Calu3 (cell line): ENCODE results near the gene CPXM1. TPM values are rescaled to one million over a fixed set of nuclear protein-coding genes. Genes with fewer than 3 reads are reported as not detected.

Experiments used
- BruUV-seq: library from RNA; stranded (reverse); fragments of 400-500 nt; replicated peaks from 2 replicates; lab custom pipeline; 2021; lab: Mats Ljungman, UMichigan
- CTCF ChIA-PET: fragments of 300-600 bp; sonication (Branson Sonifier 250); formaldehyde crosslinking; loops from one replicate; lab custom pipeline; 2022; ENCODE audit warnings: antibody characterized with exemption; lab: Charles Lee
- DNase-seq: peaks from one replicate; pipeline ENCODE4 v3.0.0; 2022
- H3K27ac Mint-ChIP-seq: one replicate; pipeline ENCODE4 v1.8.0; 2022; ENCODE audit warnings: mixed read lengths; ENCODE audit not compliant: unreplicated experiment
- H3K27me3 Mint-ChIP-seq: one replicate; pipeline ENCODE4 v1.8.0; 2022; ENCODE audit warnings: mixed read lengths; ENCODE audit not compliant: unreplicated experiment
- H3K36me3 Mint-ChIP-seq: one replicate; pipeline ENCODE4 v1.8.0; 2022; ENCODE audit warnings: mild to moderate bottlenecking, moderate library complexity, mixed read lengths; ENCODE audit not compliant: insufficient read depth, unreplicated experiment
- H3K4me1 Mint-ChIP-seq: one replicate; pipeline ENCODE4 v1.8.0; 2022; ENCODE audit warnings: mild to moderate bottlenecking, low read depth, mixed read lengths; ENCODE audit not compliant: unreplicated experiment
- H3K4me3 Mint-ChIP-seq: one replicate; pipeline ENCODE4 v1.8.0; 2022; ENCODE audit warnings: mild to moderate bottlenecking, low read depth, moderate library complexity, mixed read lengths; ENCODE audit not compliant: unreplicated experiment
- H3K9me3 Mint-ChIP-seq: one replicate; pipeline ENCODE4 v1.8.0; 2022; ENCODE audit warnings: low read depth, mixed read lengths; ENCODE audit not compliant: unreplicated experiment
- intact Hi-C: fragments of 100-400 bp; cut with micrococcal nuclease; formaldehyde crosslinking; loops from one replicate; pipeline ENCODE4 v1.10.0; 2022; ENCODE audit not compliant: unreplicated experiment
- total RNA-seq: library from RNA; stranded (reverse); gene quantifications from 2 replicates; pipeline ENCODE4 v1.2.3, GENCODE V29; 2022
- TF ChIP-seq, protein P1 (sequence below): fragments of 200-600 bp; IDR thresholded peaks from one replicate; pipeline ENCODE4 v1.8.0; 2022; ENCODE audit warnings: antibody characterized with exemption; ENCODE audit not compliant: unreplicated experiment

The CPXM1 gene
- total RNA-seq, 1 experiment from 2014 or later, result 0.14 TPM

DNA sequence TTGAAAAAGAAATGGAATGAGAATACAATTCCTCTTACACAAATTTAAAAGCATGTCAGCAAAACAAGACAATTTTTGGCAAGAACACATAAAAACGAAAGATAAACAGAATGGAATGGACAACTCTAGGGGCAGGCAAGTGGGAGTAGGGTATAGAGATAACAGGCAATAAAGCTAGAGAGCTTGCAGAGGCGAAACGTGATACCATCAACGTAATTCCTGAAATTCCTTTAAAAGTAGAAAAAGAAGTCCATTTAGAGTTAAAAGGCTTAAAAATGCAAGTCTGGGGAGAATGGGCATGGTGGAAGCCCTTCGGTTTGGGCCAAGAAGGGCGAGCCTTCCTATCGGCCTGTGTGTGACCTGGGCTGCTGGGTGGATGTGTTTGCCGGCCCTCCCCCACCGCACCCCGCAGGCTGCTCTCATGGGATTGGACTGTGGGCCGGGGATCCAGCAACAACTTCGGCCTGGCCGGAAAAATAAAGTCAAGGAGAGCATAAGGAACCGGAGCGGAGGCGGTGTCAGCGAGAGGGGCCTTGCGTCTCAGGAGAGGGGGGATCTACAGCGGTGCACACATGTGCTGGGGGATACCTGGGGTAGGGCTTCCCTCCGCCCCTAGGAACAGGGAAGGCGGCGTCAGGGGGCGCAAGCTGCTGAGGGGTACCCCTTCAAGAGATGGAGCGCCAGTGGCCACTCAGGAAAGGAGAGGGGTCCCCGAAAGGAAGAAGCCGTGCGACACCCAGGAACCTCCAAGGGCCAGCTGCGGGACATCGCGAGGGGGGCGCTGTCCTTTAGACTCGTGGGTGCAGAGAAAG, 19.9 kb upstream of the CPXM1 start:
- no peak for DNase-seq
- peaks cover 43% of the 10 kb centered on the region for H3K27me3 Mint-ChIP-seq
- no peak overlapping the region for H3K4me3 Mint-ChIP-seq
- no peaks in the 10 kb centered on the region for H3K9me3 Mint-ChIP-seq
- CTCF ChIA-PET, result interaction anchor here (0.7 kb wide), 1 partner anchor 63 kb away, joined by 4 read pairs; no protein-coding TSS in a partner anchor
- no peaks in the 10 kb centered on the region for H3K36me3 Mint-ChIP-seq
- no peaks in the 10 kb centered on the region for H3K4me1 Mint-ChIP-seq
- BruUV-seq, result no TSS peak
- H3K27ac Mint-ChIP-seq, result no peak overlapping the region
- TF ChIP-seq, protein P1, sequence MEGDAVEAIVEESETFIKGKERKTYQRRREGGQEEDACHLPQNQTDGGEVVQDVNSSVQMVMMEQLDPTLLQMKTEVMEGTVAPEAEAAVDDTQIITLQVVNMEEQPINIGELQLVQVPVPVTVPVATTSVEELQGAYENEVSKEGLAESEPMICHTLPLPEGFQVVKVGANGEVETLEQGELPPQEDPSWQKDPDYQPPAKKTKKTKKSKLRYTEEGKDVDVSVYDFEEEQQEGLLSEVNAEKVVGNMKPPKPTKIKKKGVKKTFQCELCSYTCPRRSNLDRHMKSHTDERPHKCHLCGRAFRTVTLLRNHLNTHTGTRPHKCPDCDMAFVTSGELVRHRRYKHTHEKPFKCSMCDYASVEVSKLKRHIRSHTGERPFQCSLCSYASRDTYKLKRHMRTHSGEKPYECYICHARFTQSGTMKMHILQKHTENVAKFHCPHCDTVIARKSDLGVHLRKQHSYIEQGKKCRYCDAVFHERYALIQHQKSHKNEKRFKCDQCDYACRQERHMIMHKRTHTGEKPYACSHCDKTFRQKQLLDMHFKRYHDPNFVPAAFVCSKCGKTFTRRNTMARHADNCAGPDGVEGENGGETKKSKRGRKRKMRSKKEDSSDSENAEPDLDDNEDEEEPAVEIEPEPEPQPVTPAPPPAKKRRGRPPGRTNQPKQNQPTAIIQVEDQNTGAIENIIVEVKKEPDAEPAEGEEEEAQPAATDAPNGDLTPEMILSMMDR, result no peak
- intact Hi-C loops, result no loop called here

DNA sequence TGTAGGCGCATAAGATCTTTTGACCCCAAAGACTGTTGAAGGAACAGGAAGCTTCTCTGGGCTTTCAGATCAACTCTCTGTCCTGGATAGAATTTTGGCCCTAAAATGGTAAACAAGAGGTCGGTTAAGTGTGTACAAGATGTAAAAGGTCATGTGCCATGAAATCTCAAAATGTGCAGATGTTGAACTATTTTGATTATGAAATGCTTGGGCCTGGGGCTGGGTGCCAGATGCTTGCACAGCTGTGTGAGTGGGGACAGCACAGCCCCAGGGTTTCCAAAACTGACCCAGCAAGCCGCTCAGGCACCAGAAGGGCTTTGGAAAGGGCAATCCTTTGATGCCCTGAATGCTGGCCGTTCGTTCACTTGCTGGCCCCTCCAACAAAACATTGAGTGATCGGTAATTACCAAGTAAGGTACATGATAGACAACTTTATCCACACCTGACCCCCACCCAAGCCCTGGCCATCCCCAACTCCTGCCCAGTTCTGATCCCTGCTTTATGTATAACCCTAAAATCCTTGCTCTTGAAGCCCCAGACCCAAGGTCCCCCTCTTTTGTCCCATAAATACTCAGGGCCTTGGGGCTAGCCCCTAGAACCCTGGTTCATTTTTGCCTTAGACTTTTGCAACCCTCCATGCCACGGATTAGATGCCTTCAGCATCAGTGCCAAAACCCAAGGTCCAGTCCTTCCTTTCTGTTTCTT, 17.6 kb upstream of the CPXM1 start:
- Mint-ChIP-seq H3K27ac (no peak overlapping the region), H3K4me3 (no peak overlapping the region), H3K9me3 (no peaks in the 10 kb centered on the region), H3K36me3 (no peaks in the 10 kb centered on the region), H3K27me3 (peaks cover 57% of the 10 kb centered on the region), H3K4me1 (no peaks in the 10 kb centered on the region)
- TF ChIP-seq, protein P1, result no peak
- BruUV-seq, result no TSS peak
- intact Hi-C loops, result no loop called here
- no peak for DNase-seq
- CTCF ChIA-PET, result no interaction called here

DNA sequence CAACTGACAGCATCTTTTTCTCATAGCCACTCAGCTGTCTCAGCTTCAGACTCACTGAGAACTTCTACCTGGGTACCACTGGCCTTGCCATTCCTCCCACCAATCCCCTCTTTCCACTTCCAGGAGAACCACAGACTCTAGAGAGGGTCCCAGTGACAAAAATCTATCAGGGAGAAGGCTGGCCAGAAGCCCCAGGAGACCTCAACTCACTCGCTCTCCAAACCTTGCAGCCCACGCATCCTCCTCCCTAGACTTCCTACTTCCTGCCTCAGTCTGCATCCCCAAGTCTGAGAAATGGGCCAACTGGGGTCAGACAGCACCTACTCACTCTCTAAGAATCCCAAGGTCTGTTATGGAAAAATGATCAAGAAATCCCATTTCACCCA, 16.9 kb upstream of the CPXM1 start:
- Mint-ChIP-seq H3K27ac (no peak overlapping the region), H3K36me3 (no peaks in the 10 kb centered on the region), H3K9me3 (no peaks in the 10 kb centered on the region), H3K4me1 (no peaks in the 10 kb centered on the region), H3K27me3 (peaks cover 64% of the 10 kb centered on the region), H3K4me3 (no peak overlapping the region)
- TF ChIP-seq, protein P1, result no peak
- DNase-seq, result no peak
- no TSS peak for BruUV-seq
- CTCF ChIA-PET, result no interaction called here
- intact Hi-C loops, result no loop called here

GRCh38 chr20:2816583-2817340, 16.3 kb upstream of the CPXM1 start:
- H3K27me3 Mint-ChIP-seq, result peaks cover 64% of the 10 kb centered on the region
- CTCF ChIA-PET, result no interaction called here
- no peak overlapping the region for H3K27ac Mint-ChIP-seq
- H3K4me3 Mint-ChIP-seq, result no peak overlapping the region
- BruUV-seq, result no TSS peak
- TF ChIP-seq, protein P1, result no peak
- no peaks in the 10 kb centered on the region for H3K36me3 Mint-ChIP-seq
- H3K9me3 Mint-ChIP-seq, result no peaks in the 10 kb centered on the region
- H3K4me1 Mint-ChIP-seq, result no peaks in the 10 kb centered on the region
- intact Hi-C loops, result no loop called here
- no peak for DNase-seq
